Fibroblast of pulmonary artery (primary cell): Measurements from ENCODE around the gene TCTN1.

Experiments
- DNase-seq: peaks from one replicate; pipeline ENCODE4 v3.0.0-alpha.2; 2010; ENCODE audit warnings: low read depth
- H3K4me3 ChIP-seq: replicated peaks from 2 replicates; pipeline ENCODE4 v1.5.1; 2011; ENCODE audit warnings: low read depth, mild to moderate bottlenecking, control low read depth, low read length, moderate library complexity
- CTCF ChIP-seq: IDR thresholded peaks from 2 replicates; pipeline ENCODE4 v1.5.1; 2011; ENCODE audit warnings: mild to moderate bottlenecking, control low read depth, low read length, inconsistent platforms; ENCODE audit errors: missing control alignments

TCTN1 gene

GRCh38 chr12:110683888-110684287 lies 70.0 kb downstream of the TCTN1 start:
- no peak overlapping the region for H3K4me3 ChIP-seq
- no peak for TF ChIP-seq CTCF
- no peak for DNase-seq

GRCh38 chr12:110684312-110684836 lies 70.4 kb downstream of the TCTN1 start:
- DNase-seq: no peak
- no peak overlapping the region for H3K4me3 ChIP-seq
- no peak for TF ChIP-seq CTCF

DNA sequence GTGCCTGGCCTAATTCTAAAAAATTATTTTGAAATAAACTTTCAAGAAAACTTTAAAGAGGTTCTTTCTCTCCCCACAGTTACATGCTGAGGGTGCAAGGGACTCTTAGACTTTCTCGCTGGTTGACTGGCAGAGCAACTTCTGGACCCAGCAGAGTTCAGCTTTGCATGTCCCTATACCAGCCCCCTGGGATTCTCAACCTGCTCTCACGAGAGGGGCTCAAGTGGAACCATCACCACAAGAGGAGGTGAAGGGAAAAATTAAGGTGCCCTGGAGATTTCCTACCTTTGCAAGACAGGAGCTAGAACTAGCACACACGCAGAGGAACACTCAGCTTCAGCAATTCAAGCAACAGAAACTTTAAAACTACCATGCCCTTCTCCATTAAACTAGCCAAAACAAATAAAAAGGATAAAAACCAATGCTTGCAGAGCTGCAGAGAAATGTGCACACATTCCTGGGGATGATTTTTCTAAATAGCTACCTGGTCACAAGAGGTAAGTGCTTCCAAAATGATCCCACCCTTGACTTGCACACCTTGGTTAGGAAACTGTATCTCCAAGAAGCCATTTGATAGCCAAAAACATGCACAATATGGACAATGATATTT lies 72.5 kb downstream of the TCTN1 start:
- H3K4me3 ChIP-seq: no peak overlapping the region
- no peak for DNase-seq
- TF ChIP-seq CTCF: no peak

- DNase-seq: no peak
- H3K4me3 ChIP-seq: no peak overlapping the region
- TF ChIP-seq CTCF: no peak
Observed at GRCh38 chr12:110687396-110688169, 73.7 kb downstream of the TCTN1 start.

DNA sequence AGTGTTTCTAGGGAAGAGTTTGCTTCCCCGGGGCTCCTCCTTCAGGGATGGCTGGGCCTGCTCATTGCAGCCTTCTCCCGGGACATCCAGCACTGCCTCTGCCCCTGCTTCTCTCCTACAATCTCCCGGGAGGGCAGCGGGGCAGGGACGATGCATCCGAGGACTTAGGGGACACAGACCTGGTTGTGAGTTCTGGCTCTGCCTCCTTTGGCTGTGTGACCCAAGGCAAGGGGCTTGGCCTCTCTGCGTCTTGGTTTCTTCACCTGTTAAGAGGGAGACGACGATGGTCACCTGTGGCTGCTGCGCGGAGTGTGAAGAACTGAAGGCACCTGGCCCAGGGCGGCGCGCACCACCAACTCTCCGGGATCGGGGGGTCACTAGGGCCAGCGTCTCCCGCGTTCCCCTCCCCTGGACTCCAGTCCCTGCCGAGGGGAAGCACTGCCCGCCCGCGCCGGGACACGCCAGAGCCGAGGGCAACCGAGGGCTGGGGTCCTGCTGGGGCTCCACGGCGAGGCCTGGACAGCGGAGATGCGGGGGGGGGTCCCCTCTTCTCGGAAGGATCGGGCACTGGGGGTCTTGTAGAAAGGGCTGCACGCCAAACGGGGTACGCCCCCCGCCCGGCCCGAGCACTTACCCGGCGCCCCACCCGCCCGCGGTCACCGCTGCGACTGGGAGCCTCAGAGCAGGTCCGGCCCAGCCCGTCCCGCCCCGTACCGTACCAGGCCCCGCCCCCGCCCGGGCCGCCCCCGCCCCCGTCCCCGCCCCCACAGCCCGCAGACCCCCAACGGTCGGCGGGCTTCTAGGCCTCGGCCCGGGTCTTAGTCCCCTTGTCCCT lies 74.7 kb downstream of the TCTN1 start, which contains the start of gene HVCN1:
Gene HVCN1 (minus strand): TSS at position 670 of the 835 bp plus-strand sequence. CDS start 5,870 bp downstream, outside the sequence.
- H3K4me3 ChIP-seq: peak within 1 kb of the TSS; percentile 58
- no peak for DNase-seq
- no peak for TF ChIP-seq CTCF

DNA sequence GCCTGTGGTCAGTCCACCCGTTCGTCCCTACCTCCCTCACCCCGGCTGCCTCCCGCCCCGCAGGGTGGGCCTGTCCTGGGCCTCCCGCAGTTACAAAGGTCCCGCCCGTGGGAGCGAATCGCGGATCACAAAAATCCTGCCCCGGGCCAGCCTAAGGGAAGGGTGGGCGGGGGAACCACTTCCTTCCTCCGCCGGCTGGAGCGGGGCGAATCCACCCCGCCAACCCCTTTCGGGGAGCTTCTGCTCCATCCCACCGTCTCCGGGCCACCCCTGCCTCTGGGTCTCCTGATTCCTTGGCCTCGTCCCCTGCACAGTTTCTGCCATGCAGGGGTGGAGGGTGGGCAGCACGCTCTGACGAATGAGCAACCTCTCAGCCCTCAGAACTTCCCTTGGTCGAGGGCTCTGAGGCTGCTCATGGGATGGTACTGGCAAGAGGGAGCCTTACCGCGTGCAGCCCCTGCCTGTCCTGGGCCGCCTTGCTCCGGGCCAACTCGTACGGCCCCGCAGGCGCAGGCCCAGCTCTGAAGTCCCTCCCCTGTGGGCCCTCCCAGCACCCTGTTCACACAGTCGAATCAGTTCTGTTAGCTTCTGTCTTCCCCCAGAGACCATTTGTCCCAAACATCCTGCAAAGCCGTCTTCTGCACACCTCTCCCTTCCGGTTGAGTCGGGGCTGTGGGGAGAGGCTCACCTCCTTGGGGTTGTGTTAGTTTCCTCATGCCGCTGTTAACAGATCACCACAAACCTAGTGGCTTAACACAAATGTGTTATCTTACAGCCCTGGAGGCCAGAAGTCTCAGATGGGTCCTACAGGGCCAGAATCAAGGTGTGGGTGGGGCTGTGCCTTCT lies 75.6 kb downstream of the TCTN1 start:
- peak overlapping the region; percentile 58 for H3K4me3 ChIP-seq
- TF ChIP-seq CTCF: no peak
- DNase-seq: peak; percentile 29
